ENCODE data around the gene FNDC3A.

Gene FNDC3A

GRCh38 chr13:49213997-49214916 is 238.5 kb downstream of the FNDC3A start:
- in situ Hi-C loops (cut with HindIII; ENCODE audit: low pct_unique_long_range_greater_than_20kb, low sequenced_read_pairs) = no loop called here
- TF ChIP-seq JUND (IDR thresholded peaks at IDR 0.05; ENCODE audit: low read depth) = no peak
- DNase-seq (ENCODE audit: low read depth in 1 of 2, low spot score in 1 of 2) = no peak

DNA sequence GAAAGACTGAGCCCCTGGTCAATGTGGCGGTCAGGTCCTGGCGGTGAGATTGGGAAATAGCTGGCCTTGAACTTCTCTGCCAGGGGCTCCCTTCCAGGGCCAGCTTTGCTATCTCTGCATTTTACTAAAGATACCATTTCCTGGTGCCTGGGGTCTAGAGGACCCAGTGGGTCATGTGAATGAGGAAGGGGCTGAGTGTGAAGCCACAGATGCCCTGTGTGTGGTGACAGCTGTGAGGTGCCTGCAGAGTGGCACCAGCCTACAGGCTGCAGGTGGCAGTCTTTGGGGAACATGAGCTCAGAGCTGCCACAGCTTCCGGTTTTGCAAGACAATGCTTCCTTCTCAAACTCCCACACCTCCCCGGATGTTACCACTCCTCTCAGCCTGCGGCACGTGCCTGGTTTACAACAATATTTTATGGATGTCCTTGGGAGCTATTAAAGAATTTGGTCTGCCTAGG is 239.2 kb downstream of the FNDC3A start:
- DNase-seq (ENCODE audit: low read depth in 1 of 2, low spot score in 1 of 2) = peak in 1 of 2 experiments; percentile 52
- TF ChIP-seq JUND (IDR thresholded peaks at IDR 0.05; ENCODE audit: low read depth) = no peak
- in situ Hi-C loops (cut with HindIII; ENCODE audit: low pct_unique_long_range_greater_than_20kb, low sequenced_read_pairs) = no loop called here

DNA sequence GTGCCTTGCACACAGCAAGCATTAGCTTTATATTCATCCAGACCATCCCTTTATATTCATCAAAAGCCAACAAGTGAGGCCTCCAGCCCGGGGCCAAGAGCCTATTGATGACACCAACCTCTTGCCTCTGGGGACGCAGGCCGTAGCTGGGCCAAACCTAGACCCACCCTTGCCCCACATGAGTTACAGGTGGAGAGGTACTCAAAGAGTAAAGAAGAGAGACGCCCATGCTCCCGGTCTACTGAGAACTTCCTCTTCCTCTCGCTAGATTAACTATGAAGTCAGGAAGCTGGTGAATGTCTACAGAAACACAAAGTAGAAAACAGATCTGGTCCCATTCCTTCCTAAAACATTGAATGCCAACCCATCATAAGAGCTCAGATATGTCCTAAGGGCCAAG is 240.6 kb downstream of the FNDC3A start:
- no peak for TF ChIP-seq JUND (IDR thresholded peaks at IDR 0.05; ENCODE audit: low read depth)
- in situ Hi-C loops (cut with HindIII; ENCODE audit: low pct_unique_long_range_greater_than_20kb, low sequenced_read_pairs) = no loop called here
- DNase-seq (ENCODE audit: low read depth in 1 of 2, low spot score in 1 of 2) = no peak

- in situ Hi-C loops (cut with HindIII; ENCODE audit: low pct_unique_long_range_greater_than_20kb, low sequenced_read_pairs) = no loop called here
- no peak for DNase-seq (ENCODE audit: low read depth in 1 of 2, low spot score in 1 of 2)
- TF ChIP-seq JUND (IDR thresholded peaks at IDR 0.05; ENCODE audit: low read depth) = no peak
Observed at GRCh38 chr13:49217962-49218492, 242.3 kb downstream of the FNDC3A start.

DNA sequence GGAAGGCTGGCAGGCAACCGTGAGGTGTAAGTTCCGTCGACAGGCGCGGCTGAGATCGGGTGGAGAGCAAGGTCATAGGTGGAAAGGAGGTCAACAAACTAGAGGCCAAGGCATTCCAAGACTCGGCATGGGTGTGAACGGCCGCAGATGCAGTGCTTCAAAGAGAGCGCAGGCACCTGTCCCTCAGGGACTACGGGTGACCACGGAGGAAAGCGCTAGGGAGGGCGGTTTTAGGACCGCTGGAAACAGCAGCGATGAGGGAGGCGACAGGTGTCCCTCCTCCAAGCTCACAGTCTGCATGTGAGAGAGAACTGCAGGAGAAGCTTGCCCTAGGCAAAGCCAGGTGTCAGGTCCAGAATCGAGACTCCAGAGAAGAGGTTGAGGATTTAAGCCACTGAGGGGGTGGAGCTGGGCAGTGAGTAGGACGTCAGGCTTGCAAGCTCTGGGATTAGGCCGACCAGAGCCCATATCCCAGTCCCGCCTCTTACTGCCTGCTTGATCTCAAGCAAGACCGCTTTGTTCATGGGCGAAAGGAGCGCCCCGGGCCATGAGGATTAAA is 242.9 kb downstream of the FNDC3A start:
- TF ChIP-seq JUND (IDR thresholded peaks at IDR 0.05; ENCODE audit: low read depth) = no peak
- in situ Hi-C loops (cut with HindIII; ENCODE audit: low pct_unique_long_range_greater_than_20kb, low sequenced_read_pairs) = no loop called here
- DNase-seq (ENCODE audit: low read depth in 1 of 2, low spot score in 1 of 2) = no peak

GRCh38 chr13:49219647-49220035 is 243.9 kb downstream of the FNDC3A start:
- in situ Hi-C loops (cut with HindIII; ENCODE audit: low pct_unique_long_range_greater_than_20kb, low sequenced_read_pairs) = no loop called here
- no peak for TF ChIP-seq JUND (IDR thresholded peaks at IDR 0.05; ENCODE audit: low read depth)
- DNase-seq (ENCODE audit: low read depth in 1 of 2, low spot score in 1 of 2) = no peak

- TF ChIP-seq JUND (IDR thresholded peaks at IDR 0.05; ENCODE audit: low read depth) = no peak
- DNase-seq (ENCODE audit: low read depth in 1 of 2, low spot score in 1 of 2) = peak; percentile 68 to 76
- in situ Hi-C loops (cut with HindIII; ENCODE audit: low pct_unique_long_range_greater_than_20kb, low sequenced_read_pairs) = no loop called here
Observed at GRCh38 chr13:49220036-49220855, 244.5 kb downstream of the FNDC3A start, which contains the start of gene MLNR. Gene MLNR, plus strand, starts transcription at chr13:49220338. Its CDS starts 0 bp downstream, at chr13:49220338.

DNA sequence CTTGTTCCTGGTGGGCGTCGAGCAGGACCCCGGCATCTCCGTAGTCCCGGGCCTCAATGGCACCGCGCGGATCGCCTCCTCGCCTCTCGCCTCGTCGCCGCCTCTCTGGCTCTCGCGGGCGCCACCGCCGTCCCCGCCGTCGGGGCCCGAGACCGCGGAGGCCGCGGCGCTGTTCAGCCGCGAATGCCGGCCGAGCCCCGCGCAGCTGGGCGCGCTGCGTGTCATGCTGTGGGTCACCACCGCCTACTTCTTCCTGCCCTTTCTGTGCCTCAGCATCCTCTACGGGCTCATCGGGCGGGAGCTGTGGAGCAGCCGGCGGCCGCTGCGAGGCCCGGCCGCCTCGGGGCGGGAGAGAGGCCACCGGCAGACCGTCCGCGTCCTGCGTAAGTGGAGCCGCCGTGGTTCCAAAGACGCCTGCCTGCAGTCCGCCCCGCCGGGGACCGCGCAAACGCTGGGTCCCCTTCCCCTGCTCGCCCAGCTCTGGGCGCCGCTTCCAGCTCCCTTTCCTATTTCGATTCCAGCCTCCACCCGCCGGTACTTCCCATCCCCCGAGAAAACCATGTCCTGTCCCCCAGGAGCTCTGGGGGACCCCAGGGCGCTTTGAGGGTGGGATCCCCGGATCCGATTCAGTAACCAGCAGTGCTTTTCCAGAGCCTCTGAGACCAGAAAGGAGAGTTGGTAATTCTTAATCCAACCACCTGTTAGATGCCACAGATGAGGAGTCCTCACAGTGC is 245.3 kb downstream of the FNDC3A start:
- no peak for TF ChIP-seq JUND (IDR thresholded peaks at IDR 0.05; ENCODE audit: low read depth)
- no peak for DNase-seq (ENCODE audit: low read depth in 1 of 2, low spot score in 1 of 2)
- in situ Hi-C loops (cut with HindIII; ENCODE audit: low pct_unique_long_range_greater_than_20kb, low sequenced_read_pairs) = no loop called here

- DNase-seq (ENCODE audit: low read depth in 1 of 2, low spot score in 1 of 2) = no peak
- in situ Hi-C loops (cut with HindIII; ENCODE audit: low pct_unique_long_range_greater_than_20kb, low sequenced_read_pairs) = no loop called here
- TF ChIP-seq JUND (IDR thresholded peaks at IDR 0.05; ENCODE audit: low read depth) = no peak
Observed at GRCh38 chr13:49221590-49221965, 245.9 kb downstream of the FNDC3A start.

DNA sequence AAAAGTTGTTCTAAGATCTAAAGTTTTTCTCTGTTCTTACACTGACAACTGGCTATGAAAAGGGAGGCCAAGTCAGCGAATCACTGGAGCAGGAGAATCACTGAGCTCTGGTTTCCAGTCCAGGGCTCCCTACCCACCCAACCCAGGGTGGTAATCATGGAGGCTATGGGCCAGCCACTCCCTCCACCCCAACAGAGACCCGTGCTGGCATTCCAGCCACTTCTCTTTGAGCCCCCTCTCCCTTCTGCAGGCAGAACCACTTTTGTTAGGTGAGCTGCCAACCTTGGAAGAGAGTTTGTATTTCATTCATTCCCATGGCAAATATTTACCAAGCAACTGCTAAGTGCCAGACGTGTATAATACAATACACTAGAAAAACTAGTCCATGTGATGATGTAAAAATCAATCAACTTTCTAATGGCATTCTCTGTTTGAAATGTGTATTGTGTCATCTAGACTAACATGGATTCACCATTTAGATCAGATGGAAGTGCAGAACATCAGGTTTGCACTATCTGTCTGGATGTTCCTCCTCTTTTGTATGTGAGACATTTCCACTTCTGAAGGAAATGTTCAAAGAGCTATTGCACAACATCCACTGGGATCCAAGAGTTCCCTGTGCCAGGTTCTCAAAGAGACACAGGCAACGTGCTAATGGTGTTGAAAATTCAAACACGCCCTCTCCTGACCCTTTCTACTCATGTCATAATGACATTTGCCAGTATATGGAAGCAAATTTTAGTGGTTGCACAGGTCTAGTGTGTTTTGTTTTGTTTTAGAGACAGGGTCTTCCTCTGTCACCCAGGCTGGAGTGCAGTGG is 249.7 kb downstream of the FNDC3A start:
- no peak for TF ChIP-seq JUND (IDR thresholded peaks at IDR 0.05; ENCODE audit: low read depth)
- DNase-seq (ENCODE audit: low read depth in 1 of 2, low spot score in 1 of 2) = peak in 1 of 2 experiments; percentile 73
- in situ Hi-C loops (cut with HindIII; ENCODE audit: low pct_unique_long_range_greater_than_20kb, low sequenced_read_pairs) = no loop called here

GRCh38 chr13:49226613-49227012 is 250.9 kb downstream of the FNDC3A start:
- no peak for DNase-seq (ENCODE audit: low read depth in 1 of 2, low spot score in 1 of 2)
- in situ Hi-C loops (cut with HindIII; ENCODE audit: low pct_unique_long_range_greater_than_20kb, low sequenced_read_pairs) = no loop called here
- TF ChIP-seq JUND (IDR thresholded peaks at IDR 0.05; ENCODE audit: low read depth) = no peak

Data from T47D (cell line).